BE2C (cell line): ENCODE results near the gene LAMTOR1.

ENCODE experiments used
- DNase-seq: peaks from one replicate; pipeline ENCODE4 v3.0.0-alpha.2; 2020
- H3K27me3 ChIP-seq: fragments of 250-450 bp; sonication (Bioruptor Pico); 2 replicates; pipeline ENCODE4 v1.5.1; 2020; ENCODE audit warnings: mild to moderate bottlenecking
- H3K36me3 ChIP-seq: fragments of 250-450 bp; sonication (Bioruptor Pico); 2 replicates; pipeline ENCODE4 v1.5.1; 2020; ENCODE audit warnings: mild to moderate bottlenecking
- H3K4me1 ChIP-seq: fragments of 250-450 bp; sonication (Bioruptor Pico); 2 replicates; pipeline ENCODE4 v1.5.1; 2020
- H3K4me3 ChIP-seq: 2 replicates; pipeline ENCODE4 v1.5.1; 2011; ENCODE audit warnings: low read depth, low read length
- H3K9me3 ChIP-seq: fragments of 250-450 bp; sonication (Bioruptor Pico); 2 replicates; pipeline ENCODE4 v1.5.1; 2020
- TF ChIP-seq, protein P1 (sequence below): IDR thresholded peaks from 2 replicates; pipeline ENCODE4 v1.5.1; 2012; ENCODE audit warnings: mild to moderate bottlenecking, low read depth, low read length

The LAMTOR1 gene

GRCh38 chr11:72085621-72086351 lies 17.3 kb downstream of the LAMTOR1 start:
- H3K36me3 ChIP-seq: peaks cover 2% of the 10 kb centered on the region; the same call in 1 of the 2 replicates
- no peak overlapping the region for H3K4me3 ChIP-seq
- H3K27me3 ChIP-seq: no peaks in the 10 kb centered on the region
- DNase-seq: no peak
- no peaks in the 10 kb centered on the region for H3K9me3 ChIP-seq
- H3K4me1 ChIP-seq: peaks cover 33% of the 10 kb centered on the region
- TF ChIP-seq, protein P1, sequence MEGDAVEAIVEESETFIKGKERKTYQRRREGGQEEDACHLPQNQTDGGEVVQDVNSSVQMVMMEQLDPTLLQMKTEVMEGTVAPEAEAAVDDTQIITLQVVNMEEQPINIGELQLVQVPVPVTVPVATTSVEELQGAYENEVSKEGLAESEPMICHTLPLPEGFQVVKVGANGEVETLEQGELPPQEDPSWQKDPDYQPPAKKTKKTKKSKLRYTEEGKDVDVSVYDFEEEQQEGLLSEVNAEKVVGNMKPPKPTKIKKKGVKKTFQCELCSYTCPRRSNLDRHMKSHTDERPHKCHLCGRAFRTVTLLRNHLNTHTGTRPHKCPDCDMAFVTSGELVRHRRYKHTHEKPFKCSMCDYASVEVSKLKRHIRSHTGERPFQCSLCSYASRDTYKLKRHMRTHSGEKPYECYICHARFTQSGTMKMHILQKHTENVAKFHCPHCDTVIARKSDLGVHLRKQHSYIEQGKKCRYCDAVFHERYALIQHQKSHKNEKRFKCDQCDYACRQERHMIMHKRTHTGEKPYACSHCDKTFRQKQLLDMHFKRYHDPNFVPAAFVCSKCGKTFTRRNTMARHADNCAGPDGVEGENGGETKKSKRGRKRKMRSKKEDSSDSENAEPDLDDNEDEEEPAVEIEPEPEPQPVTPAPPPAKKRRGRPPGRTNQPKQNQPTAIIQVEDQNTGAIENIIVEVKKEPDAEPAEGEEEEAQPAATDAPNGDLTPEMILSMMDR: no peak

DNA sequence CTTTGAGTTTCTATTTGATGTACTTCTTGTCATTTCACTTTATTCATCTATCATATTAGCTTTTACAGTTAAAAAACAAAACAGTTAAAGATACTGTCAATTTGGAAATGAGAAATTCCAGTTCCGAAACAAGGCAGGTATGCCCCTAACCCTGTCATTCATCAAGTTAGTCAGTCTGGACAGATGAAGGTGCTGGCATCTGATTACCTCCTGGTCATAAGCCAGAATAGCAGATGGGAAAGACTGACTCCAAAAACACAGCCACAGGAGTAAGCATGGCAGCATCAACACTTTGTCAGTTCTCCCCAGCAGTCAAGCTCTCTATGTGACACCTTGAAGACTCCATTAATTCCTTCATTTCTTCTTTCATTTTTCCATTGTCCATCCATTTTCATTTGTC lies 18.1 kb downstream of the LAMTOR1 start:
- Histone ChIP-seq H3K36me3 (peaks cover 2% of the 10 kb centered on the region; the same call in 1 of the 2 replicates), H3K4me1 (peaks cover 25% of the 10 kb centered on the region), H3K27me3 (no peaks in the 10 kb centered on the region), H3K4me3 (no peak overlapping the region), H3K9me3 (no peaks in the 10 kb centered on the region)
- DNase-seq: no peak
- TF ChIP-seq, protein P1: no peak

GRCh38 chr11:72084076-72084475 lies 19.0 kb downstream of the LAMTOR1 start:
- Histone ChIP-seq H3K27me3 (no peaks in the 10 kb centered on the region), H3K36me3 (peaks cover 2% of the 10 kb centered on the region; the same call in 1 of the 2 replicates), H3K9me3 (no peaks in the 10 kb centered on the region), H3K4me3 (no peak overlapping the region), H3K4me1 (peaks cover 16% of the 10 kb centered on the region)
- TF ChIP-seq, protein P1: no peak
- no peak for DNase-seq

DNA sequence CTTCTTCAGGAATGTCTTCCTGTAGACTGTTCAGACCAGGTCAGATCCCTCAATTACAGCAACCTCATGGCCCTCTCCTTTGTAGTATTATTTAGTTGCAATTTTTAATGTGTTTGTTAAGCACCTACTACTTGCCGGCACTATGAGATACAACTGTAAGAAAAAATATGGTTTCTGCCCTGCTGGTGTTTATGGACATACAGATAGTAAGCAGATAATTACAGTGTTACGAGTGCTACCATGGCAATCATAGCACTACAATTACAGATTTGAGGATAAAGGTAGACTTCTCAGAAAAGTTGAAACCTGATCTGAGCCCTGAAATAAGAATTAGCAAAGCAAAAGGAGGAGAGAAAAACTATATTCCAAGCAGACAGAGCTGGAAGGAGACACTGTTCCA lies 19.7 kb downstream of the LAMTOR1 start:
- Histone ChIP-seq H3K36me3 (peaks cover 2% of the 10 kb centered on the region; the same call in 1 of the 2 replicates), H3K27me3 (no peaks in the 10 kb centered on the region), H3K4me1 (peaks cover 16% of the 10 kb centered on the region), H3K4me3 (no peak overlapping the region), H3K9me3 (no peaks in the 10 kb centered on the region)
- TF ChIP-seq, protein P1: no peak
- DNase-seq: no peak

- Histone ChIP-seq H3K36me3 (no peaks in the 10 kb centered on the region; the same call in 1 of the 2 replicates), H3K4me1 (peaks cover 14% of the 10 kb centered on the region), H3K9me3 (no peaks in the 10 kb centered on the region), H3K27me3 (no peaks in the 10 kb centered on the region), H3K4me3 (no peak overlapping the region)
- no peak for DNase-seq
- TF ChIP-seq, protein P1: no peak
Measured at GRCh38 chr11:72081821-72082453, 21.2 kb downstream of the LAMTOR1 start.

DNA sequence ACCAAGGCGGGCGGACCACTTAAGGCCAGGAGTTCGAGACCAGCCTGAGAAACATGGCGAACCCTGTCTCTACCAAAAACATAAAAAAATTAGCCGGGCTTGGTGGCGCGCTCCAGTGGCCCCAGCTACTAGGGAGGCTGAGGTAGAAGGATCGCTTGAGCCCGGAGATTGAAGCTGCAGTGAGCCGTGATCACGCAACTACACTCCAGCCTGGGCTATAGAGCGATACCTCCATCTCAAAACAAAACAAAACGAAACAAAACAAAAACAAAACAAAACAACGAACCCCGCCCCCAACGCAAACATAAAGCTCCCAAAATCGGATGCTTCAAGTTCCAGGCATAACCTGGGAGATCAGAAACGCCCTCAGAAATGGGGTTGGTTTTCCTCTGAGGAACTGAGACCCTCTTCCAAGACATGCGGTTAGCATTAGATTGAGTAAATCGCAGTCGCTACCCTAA lies 21.9 kb downstream of the LAMTOR1 start:
- DNase-seq: no peak
- Histone ChIP-seq H3K9me3 (no peaks in the 10 kb centered on the region), H3K27me3 (no peaks in the 10 kb centered on the region), H3K36me3 (peaks cover 1% of the 10 kb centered on the region), H3K4me3 (peak overlapping the region; percentile 74), H3K4me1 (peaks cover 14% of the 10 kb centered on the region)
- TF ChIP-seq, protein P1: no peak
